ENCODE data around the gene SYNE2.

DNA sequence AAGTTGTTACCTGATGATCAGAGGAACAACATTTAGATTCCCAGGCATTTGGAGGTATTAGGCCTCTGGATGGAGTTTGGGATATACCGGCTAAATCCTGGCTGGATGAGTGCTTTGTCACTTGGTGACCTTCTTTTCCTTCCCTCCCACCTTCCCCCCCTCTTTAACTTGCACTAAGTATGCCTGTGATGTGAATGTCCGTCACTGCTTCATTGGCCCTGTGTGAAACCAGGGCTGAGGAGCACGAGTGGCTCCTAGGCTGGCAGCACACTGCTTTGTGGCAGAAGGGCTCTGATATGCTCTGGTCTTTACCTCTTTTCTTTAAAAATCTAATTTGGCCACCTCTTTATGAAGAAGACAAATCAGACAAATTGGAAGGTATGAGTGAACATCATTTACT is 345.7 kb downstream of the SYNE2 start:
- TF ChIP-seq, protein P1, sequence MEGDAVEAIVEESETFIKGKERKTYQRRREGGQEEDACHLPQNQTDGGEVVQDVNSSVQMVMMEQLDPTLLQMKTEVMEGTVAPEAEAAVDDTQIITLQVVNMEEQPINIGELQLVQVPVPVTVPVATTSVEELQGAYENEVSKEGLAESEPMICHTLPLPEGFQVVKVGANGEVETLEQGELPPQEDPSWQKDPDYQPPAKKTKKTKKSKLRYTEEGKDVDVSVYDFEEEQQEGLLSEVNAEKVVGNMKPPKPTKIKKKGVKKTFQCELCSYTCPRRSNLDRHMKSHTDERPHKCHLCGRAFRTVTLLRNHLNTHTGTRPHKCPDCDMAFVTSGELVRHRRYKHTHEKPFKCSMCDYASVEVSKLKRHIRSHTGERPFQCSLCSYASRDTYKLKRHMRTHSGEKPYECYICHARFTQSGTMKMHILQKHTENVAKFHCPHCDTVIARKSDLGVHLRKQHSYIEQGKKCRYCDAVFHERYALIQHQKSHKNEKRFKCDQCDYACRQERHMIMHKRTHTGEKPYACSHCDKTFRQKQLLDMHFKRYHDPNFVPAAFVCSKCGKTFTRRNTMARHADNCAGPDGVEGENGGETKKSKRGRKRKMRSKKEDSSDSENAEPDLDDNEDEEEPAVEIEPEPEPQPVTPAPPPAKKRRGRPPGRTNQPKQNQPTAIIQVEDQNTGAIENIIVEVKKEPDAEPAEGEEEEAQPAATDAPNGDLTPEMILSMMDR (IDR thresholded peaks at IDR 0.05; ENCODE audit: low read depth, low read length, poor library complexity, severe bottlenecking): no peak
- TF ChIP-seq EZH2phosphoT487 (IDR thresholded peaks at IDR 0.05; ENCODE audit: borderline replicate concordance, low read length): no peak
